ELR (cell line): ENCODE data around the gene MXD3.
"Not testable (repeated sequence)": the region's sequence is repeated elsewhere in the genome, so short reads cannot be mapped to it uniquely, and the experiment has no call there.

ENCODE experiments used
- DNase-seq: peaks from one replicate; pipeline ENCODE4 v3.0.0-alpha.2; 2015; ENCODE audit warnings: low read depth

The MXD3 gene

DNA sequence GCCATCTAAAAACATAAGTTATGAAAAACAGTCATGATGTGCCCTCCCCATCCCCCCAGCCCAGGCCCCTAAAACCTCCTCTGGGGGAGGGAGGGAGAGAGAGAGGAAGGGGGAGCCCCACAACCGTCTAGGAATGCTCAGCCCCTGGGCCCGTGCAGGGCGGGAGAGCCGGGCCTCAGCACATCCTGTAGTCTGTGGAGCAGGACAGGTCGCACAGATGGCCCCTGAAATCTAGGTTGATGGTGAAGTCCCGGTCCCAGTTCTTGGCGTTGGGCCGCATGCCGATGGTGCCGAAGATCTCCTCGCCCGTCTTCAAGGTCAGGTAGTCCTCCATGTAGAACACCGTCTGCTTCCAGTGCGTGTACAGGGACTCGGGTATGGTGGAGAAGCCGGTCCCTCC lies 46.3 kb downstream of the MXD3 start:
- no peak for DNase-seq

DNA sequence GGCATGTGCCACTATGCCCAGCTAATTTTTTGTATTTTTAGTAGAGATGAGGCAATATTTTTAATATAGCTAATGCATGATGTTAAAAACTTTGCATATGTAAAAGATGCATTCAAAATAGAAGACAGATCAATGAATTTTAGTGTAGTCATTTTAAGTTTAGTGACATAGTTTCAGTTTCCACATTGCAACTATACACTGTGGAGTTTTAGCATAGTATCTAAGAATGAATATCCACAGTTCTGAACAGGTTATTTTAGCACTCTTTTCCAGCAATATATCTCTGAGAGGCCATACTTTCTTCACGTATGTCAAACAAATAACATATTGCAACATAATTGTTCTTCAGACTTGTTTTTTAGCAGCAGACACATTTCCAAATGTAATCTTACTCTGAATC lies 47.5 kb downstream of the MXD3 start:
- DNase-seq, result no peak

DNA sequence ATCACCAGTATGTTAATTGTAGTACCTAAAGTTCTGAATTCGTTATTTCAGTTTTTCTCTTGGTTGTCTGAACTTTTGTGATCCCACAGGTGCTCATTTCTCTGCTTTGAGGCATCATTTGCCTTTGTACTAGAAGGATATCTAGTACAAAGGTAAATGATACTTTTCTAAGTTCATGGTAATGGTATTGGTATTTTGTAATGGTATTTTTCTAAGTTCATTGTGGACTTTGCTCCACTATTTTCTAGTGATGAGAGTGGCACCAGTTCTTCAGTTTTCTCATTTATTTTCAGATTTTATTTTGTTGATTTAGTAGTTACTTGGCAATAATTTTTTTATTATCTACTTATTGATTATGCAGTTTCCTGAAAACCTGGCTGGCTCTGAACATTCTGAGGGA lies 50.2 kb downstream of the MXD3 start:
- DNase-seq, result no peak

DNA sequence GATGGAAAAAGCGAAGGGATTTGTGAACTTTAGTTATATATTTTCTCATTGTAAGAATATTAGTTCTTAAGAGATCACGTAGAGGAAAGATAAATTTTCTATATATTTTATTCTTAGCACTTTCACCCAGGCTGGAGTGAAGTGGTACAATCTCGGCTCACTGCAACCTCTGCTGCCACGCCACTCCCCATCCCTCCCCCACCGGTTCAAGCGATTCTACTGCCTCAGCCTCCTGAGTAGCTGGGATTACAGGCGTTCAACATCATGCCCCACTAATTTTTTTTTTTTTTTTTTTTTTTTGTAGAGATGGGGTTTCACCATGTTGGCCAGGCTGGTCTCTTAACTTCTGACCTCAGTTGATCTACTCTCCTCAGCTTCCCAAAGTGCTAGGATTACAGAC lies 50.7 kb downstream of the MXD3 start:
- DNase-seq, result no peak

DNA sequence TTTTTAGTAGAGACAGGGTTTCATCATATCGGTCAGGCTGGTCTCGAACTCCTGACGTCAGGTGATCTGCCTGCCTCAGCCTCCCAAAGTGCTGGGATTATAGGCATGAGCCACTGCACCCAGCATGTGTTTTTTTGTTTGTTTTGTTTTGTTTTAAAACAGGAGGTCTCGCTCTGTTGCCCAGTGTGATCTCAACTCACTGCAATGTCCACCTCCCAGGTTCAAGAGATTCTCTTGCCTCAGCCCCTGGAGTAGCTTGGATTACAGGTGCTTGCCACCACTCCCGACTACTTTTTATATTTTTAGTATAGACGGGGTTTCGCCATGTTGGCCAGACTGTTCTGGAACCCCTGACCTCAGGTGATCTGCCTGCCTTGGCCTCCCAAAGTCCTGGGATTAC lies 53.0 kb downstream of the MXD3 start:
- not testable (repeated sequence) for DNase-seq
